GM12878 (cell line): ENCODE measurements around the gene PNMA6E.

Experiments
- BHLHE40 ChIP-seq, 2 experiments: fragments of 450-650 bp in 1 of 2; IDR thresholded peaks; 2 replicates each; pipeline ENCODE4 v1.6.1; 2011 to 2017; ENCODE audit warnings: low read depth in 2 of 2, borderline replicate concordance in 1 of 2, improper control_type of control experiment in 1 of 2, low read length in 1 of 2, mild to moderate bottlenecking in 1 of 2
- CREB1 ChIP-seq: IDR thresholded peaks from 2 replicates; pipeline ENCODE4 v1.6.1; 2012; ENCODE audit warnings: low read depth, mild to moderate bottlenecking, inconsistent platforms
- E2F4 ChIP-seq: IDR thresholded peaks from 2 replicates; pipeline ENCODE4 v1.6.1; 2012; ENCODE audit warnings: low read depth, low read length, improper control_type of control experiment
- EZH2 ChIP-seq: IDR thresholded peaks from 2 replicates; pipeline ENCODE4 v1.6.1; 2012; ENCODE audit warnings: low read depth, mild to moderate bottlenecking, control low read depth, inconsistent platforms, low read length, borderline replicate concordance; ENCODE audit not compliant: control insufficient read depth
- FOS ChIP-seq: IDR thresholded peaks from 3 replicates; pipeline ENCODE4 v1.6.1; 2011; ENCODE audit warnings: borderline replicate concordance; ENCODE audit not compliant: insufficient read length; ENCODE audit errors: extremely low read depth
- MTA2 ChIP-seq: fragments of 450-650 bp; IDR thresholded peaks from 2 replicates; pipeline ENCODE4 v1.6.1; 2016; ENCODE audit warnings: low read depth, mild to moderate bottlenecking, moderate library complexity
- NFIC ChIP-seq: IDR thresholded peaks from 2 replicates; pipeline ENCODE4 v1.6.1; 2012; ENCODE audit warnings: low read depth, mild to moderate bottlenecking, inconsistent platforms, low read length, moderate library complexity
- NFYB ChIP-seq: IDR thresholded peaks from 2 replicates; pipeline ENCODE4 v1.6.1; 2011; ENCODE audit warnings: low read depth, mild to moderate bottlenecking, low read length, improper control_type of control experiment, moderate library complexity; ENCODE audit not compliant: insufficient read depth
- POLR2AphosphoS5 ChIP-seq: IDR thresholded peaks from 2 replicates; pipeline ENCODE4 v1.6.1; 2011; ENCODE audit warnings: mild to moderate bottlenecking, low read length, inconsistent platforms
- REST ChIP-seq: IDR thresholded peaks from 2 replicates; pipeline ENCODE4 v1.6.1; 2012; ENCODE audit warnings: mild to moderate bottlenecking, low read depth, low read length
- RFX5 ChIP-seq: IDR thresholded peaks from 2 replicates; pipeline ENCODE4 v1.6.1; 2011; ENCODE audit warnings: low read depth, low read length, improper control_type of control experiment
- ZNF274 ChIP-seq: IDR thresholded peaks from one replicate; pipeline ENCODE4 v1.8.0; 2011; ENCODE audit not compliant: insufficient read length, insufficient read depth
- TF ChIP-seq, protein P1 (sequence below), 3 experiments: IDR thresholded peaks in 2 of 3; conservative IDR thresholded peaks in 1 of 3; 2 replicates each; pipeline ENCODE4 v1.5.1; 2011; ENCODE audit warnings: low read depth in 3 of 3, low read length in 3 of 3, mild to moderate bottlenecking in 3 of 3, control low read depth in 2 of 3, moderate library complexity in 2 of 3, inconsistent platforms in 1 of 3, mixed read lengths in 1 of 3; ENCODE audit not compliant: control insufficient read depth in 2 of 3, insufficient read depth in 1 of 3; ENCODE audit errors: extremely low read depth in 1 of 3
- TF ChIP-seq, protein P2 (sequence below): IDR thresholded peaks from 2 replicates; pipeline ENCODE4 v1.6.1; 2011; ENCODE audit warnings: low read depth, low read length, improper control_type of control experiment, borderline replicate concordance

GRCh38 chrX:153413731-153414130 is 12.6 kb upstream of the PNMA6E start:
- TF ChIP-seq, protein P1, sequence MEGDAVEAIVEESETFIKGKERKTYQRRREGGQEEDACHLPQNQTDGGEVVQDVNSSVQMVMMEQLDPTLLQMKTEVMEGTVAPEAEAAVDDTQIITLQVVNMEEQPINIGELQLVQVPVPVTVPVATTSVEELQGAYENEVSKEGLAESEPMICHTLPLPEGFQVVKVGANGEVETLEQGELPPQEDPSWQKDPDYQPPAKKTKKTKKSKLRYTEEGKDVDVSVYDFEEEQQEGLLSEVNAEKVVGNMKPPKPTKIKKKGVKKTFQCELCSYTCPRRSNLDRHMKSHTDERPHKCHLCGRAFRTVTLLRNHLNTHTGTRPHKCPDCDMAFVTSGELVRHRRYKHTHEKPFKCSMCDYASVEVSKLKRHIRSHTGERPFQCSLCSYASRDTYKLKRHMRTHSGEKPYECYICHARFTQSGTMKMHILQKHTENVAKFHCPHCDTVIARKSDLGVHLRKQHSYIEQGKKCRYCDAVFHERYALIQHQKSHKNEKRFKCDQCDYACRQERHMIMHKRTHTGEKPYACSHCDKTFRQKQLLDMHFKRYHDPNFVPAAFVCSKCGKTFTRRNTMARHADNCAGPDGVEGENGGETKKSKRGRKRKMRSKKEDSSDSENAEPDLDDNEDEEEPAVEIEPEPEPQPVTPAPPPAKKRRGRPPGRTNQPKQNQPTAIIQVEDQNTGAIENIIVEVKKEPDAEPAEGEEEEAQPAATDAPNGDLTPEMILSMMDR (IDR thresholded peaks at IDR 0.05 in 2 of 3, conservative IDR thresholded peaks at IDR 0.05 in 1 of 3; ENCODE audit: control insufficient read depth in 2 of 3, extremely low read depth in 1 of 3, insufficient read depth in 1 of 3, low read depth in 3 of 3, low read length in 3 of 3) = no peak
- TF ChIP-seq NFYB = no peak
- TF ChIP-seq, protein P2, sequence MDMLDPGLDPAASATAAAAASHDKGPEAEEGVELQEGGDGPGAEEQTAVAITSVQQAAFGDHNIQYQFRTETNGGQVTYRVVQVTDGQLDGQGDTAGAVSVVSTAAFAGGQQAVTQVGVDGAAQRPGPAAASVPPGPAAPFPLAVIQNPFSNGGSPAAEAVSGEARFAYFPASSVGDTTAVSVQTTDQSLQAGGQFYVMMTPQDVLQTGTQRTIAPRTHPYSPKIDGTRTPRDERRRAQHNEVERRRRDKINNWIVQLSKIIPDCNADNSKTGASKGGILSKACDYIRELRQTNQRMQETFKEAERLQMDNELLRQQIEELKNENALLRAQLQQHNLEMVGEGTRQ = no peak
- no peak for TF ChIP-seq FOS
- no peak for TF ChIP-seq POLR2AphosphoS5
- no peak for TF ChIP-seq ZNF274
- no peak for TF ChIP-seq E2F4
- no peak for TF ChIP-seq MTA2
- no peak for TF ChIP-seq NFIC
- TF ChIP-seq REST = no peak
- no peak for TF ChIP-seq CREB1
- no peak for TF ChIP-seq RFX5
- no peak for TF ChIP-seq BHLHE40 (IDR thresholded peaks at IDR 0.05; ENCODE audit: borderline replicate concordance in 1 of 2, low read depth in 2 of 2, low read length in 1 of 2)
- TF ChIP-seq EZH2 = no peak
